K562 (cell line): ENCODE measurements around the gene KDF1. TPM values are rescaled to one million over a fixed set of nuclear protein-coding genes. Genes with fewer than 3 reads are reported as not detected.

Experiments used
- ARID4B ChIP-seq: sonication (generic); formaldehyde crosslinking; IDR thresholded peaks from 2 replicates; pipeline ENCODE4 v1.8.0; 2022; ENCODE audit warnings: mild to moderate bottlenecking, missing genetic modification reagents
- BCOR ChIP-seq: fragments of 450-650 bp; IDR thresholded peaks from 2 replicates; pipeline ENCODE4 v1.6.1; 2016
- CCAR2 ChIP-seq: fragments of 200-400 bp; formaldehyde crosslinking; IDR thresholded peaks from 2 replicates; pipeline ENCODE4 v1.6.1; 2017; ENCODE audit warnings: mild to moderate bottlenecking, low read depth, low read length
- CREM ChIP-seq: IDR thresholded peaks from 2 replicates; pipeline ENCODE4 v1.6.1; 2014; ENCODE audit warnings: antibody characterized with exemption, low read depth
- FOSL1 ChIP-seq: fragments of 200-800 bp; sonication (Bioruptor generic); conservative IDR thresholded peaks from 2 replicates; pipeline ENCODE4 v1.6.1; 2016; ENCODE audit warnings: missing genetic modification characterization, missing compliant biosample characterization
- GABPB1 ChIP-seq: sonication (generic); formaldehyde crosslinking; IDR thresholded peaks from 2 replicates; pipeline ENCODE4 v1.8.0; 2022; ENCODE audit warnings: mild to moderate bottlenecking, missing genetic modification reagents
- IRF2 ChIP-seq: sonication (generic); formaldehyde crosslinking; IDR thresholded peaks from 2 replicates; pipeline ENCODE4 v1.8.1; 2022; ENCODE audit warnings: mild to moderate bottlenecking, missing genetic modification reagents
- KDM2B ChIP-seq: fragments of 250-450 bp; sonication (Bioruptor Pico); IDR thresholded peaks from 2 replicates; pipeline ENCODE4 v1.8.0; 2021; ENCODE audit warnings: mild to moderate bottlenecking, moderate library complexity
- L3MBTL2 ChIP-seq: fragments of 450-650 bp; IDR thresholded peaks from 2 replicates; pipeline ENCODE4 v1.6.1; 2016; ENCODE audit warnings: mild to moderate bottlenecking, moderate library complexity
- NRF1 ChIP-seq, 2 experiments: fragments of 450-650 bp; IDR thresholded peaks in 1 of 2; conservative IDR thresholded peaks in 1 of 2; 2 replicates each; pipeline ENCODE4 v1.6.1; 2014; ENCODE audit warnings: mild to moderate bottlenecking in 2 of 2
- PBX2 ChIP-seq, 2 experiments: IDR thresholded peaks in 1 of 2; conservative IDR thresholded peaks in 1 of 2; 2 replicates each; pipeline ENCODE4 v1.6.1; 2016; ENCODE audit warnings: low read depth in 2 of 2, mild to moderate bottlenecking in 1 of 2, missing compliant biosample characterization in 1 of 2, missing genetic modification characterization in 1 of 2, moderate library complexity in 1 of 2
- POLR3G ChIP-seq: IDR thresholded peaks from 2 replicates; pipeline ENCODE4 v1.6.1; 2011; ENCODE audit not compliant: insufficient read length, insufficient replicate concordance; ENCODE audit errors: extremely low read depth
- RUNX1 ChIP-seq: sonication (generic); IDR thresholded peaks from 2 replicates; pipeline ENCODE4 v1.6.1; 2016; ENCODE audit warnings: antibody characterized with exemption, low read depth
- SMARCA5 ChIP-seq: fragments of 450-650 bp; IDR thresholded peaks from 2 replicates; pipeline ENCODE4 v1.6.1; 2016
- SRSF1 ChIP-seq: fragments of 200-400 bp; formaldehyde crosslinking; IDR thresholded peaks from 2 replicates; pipeline ENCODE4 v1.6.1; 2017; ENCODE audit warnings: mild to moderate bottlenecking, low read depth, low read length, moderate library complexity
- ZNF280B ChIP-seq: fragments of 250-450 bp; sonication (Bioruptor Pico); IDR thresholded peaks from 2 replicates; pipeline ENCODE4 v1.5.1; 2021; ENCODE audit warnings: mild to moderate bottlenecking
- ZNF740 ChIP-seq, 3 experiments: fragments of 200-800 bp in 1 of 3; sonication (Bioruptor generic) in 1 of 3; sonication (generic) in 1 of 3; formaldehyde crosslinking in 1 of 3; IDR thresholded peaks; 2 replicates each; pipeline versions ENCODE4 v1.6.1 to v1.8.0; 2016 to 2022; ENCODE audit warnings: mild to moderate bottlenecking in 2 of 3, missing compliant biosample characterization in 2 of 3, missing genetic modification characterization in 2 of 3, missing genetic modification reagents in 1 of 3
- polyA plus RNA-seq, 8 experiments: library from polyadenylated mRNA; depleted of rRNA in 4 of 8; stranded (reverse) in 5 of 8; unstranded in 3 of 8; fragments of >200 nt; fragmentation: Nextera tagmentation in 2 of 8; fragmentation: Illumina TruSeq in 1 of 8; extraction: Ambion mirVana in 2 of 8; extraction: Trizol in 1 of 8; gene quantifications; 2 replicates each; pipeline versions ENCODE4 v1.2.1 to v1.2.3, GENCODE V29; 2011 to 2014; ENCODE audit warnings: inconsistent platforms in 1 of 8, missing spikeins in 1 of 8
- total RNA-seq, 7 experiments: library from RNA; depleted of rRNA in 6 of 7; stranded (reverse); fragments of >200 nt in 6 of 7; fragmentation: Illumina TruSeq in 2 of 7; extraction: Trizol in 2 of 7; gene quantifications; 2 replicates each; pipeline versions ENCODE4 v1.2.1 to v1.2.3, GENCODE V29; 2011 to 2021; ENCODE audit warnings: low replicate concordance in 1 of 7

Gene KDF1
- total and polyA plus RNA-seq, 9 of the 15 experiments (the other 6 are each of a cell fraction or from before 2014, with no cell fraction given), result 0.38 to 1.9 (median 0.83) TPM

GRCh38 chr1:26993237-26994019 lies 33.2 kb upstream of the KDF1 start, which contains the start of gene TRNP1 (continued):
- TF ChIP-seq FOSL1 (tag), result no peak
- TF ChIP-seq CREM, result peak; percentile 50
- TF ChIP-seq PBX2 (CRISPR knock-in tag; IDR thresholded peaks at IDR 0.05; ENCODE audit: low read depth), result peak; percentile 67
- TF ChIP-seq PBX2 (tag; conservative IDR thresholded peaks at IDR 0.05; ENCODE audit: low read depth), result peak; percentile 26; the same call in 1 of the 2 replicates
- TF ChIP-seq CCAR2, result no peak
- no peak for TF ChIP-seq ARID4B (CRISPR knock-in tag)
- peak; percentile 63; the same call in 1 of the 2 replicates for TF ChIP-seq GABPB1
- TF ChIP-seq L3MBTL2, result no peak
- no peak for TF ChIP-seq ZNF280B (CRISPR knock-in tag)
- TF ChIP-seq KDM2B (CRISPR knock-in tag), result 0 out of 2 replicates have a peak, but pooled peaks have one; percentile 57
- no peak for TF ChIP-seq RUNX1
- no peak for TF ChIP-seq POLR3G
- TF ChIP-seq ZNF740 (CRISPR knock-in tag; IDR thresholded peaks at IDR 0.05), result peak; percentile 84
- peak in 1 of 2 experiments; percentile 96; a peak in 2 of 4 replicates for TF ChIP-seq ZNF740 (tag; IDR thresholded peaks at IDR 0.05)
- peak; percentile 78 to 79 for TF ChIP-seq NRF1 (conservative IDR thresholded peaks at IDR 0.05 in 1 of 2, IDR thresholded peaks at IDR 0.05 in 1 of 2)
- no peak for TF ChIP-seq IRF2 (CRISPR knock-in tag)
- no peak for TF ChIP-seq SRSF1
- TF ChIP-seq SMARCA5, result no peak
- TF ChIP-seq BCOR, result peak; percentile 35; the same call in 1 of the 2 replicates
